Peyer's patch (tissue), 4 donors: ENCODE results near the gene ANKRD13A.

Source experiments
- CTCF ChIP-seq, 6 experiments: fragments of 450-650 bp in 4 of 6; fragments of 200-600 bp in 2 of 6; sonication (generic) in 1 of 6; IDR thresholded peaks; one replicate each; pipeline ENCODE4 v1.5.1; 2017 to 2019; ENCODE audit warnings: antibody characterized with exemption in 6 of 6, mild to moderate bottlenecking in 3 of 6, moderate library complexity in 1 of 6
- POLR2A ChIP-seq, 2 donors: fragments of 450-650 bp; IDR thresholded peaks; one replicate each; pipeline ENCODE4 v1.5.1; 2017; ENCODE audit warnings: antibody characterized with exemption in 2 of 2, mild to moderate bottlenecking in 2 of 2, moderate library complexity in 2 of 2

GRCh38 chr12:109998904-109999648 lies at the start of gene ANKRD13A:
- TF ChIP-seq CTCF (IDR thresholded peaks at IDR 0.05) (peak in 1 of 6 experiments; percentile 21), POLR2A (IDR thresholded peaks at IDR 0.05) (peak; percentile 57 to 80)
